WTC11 (cell line): Measurements from ENCODE around the gene FBXO31. TPM values are rescaled to one million over a fixed set of nuclear protein-coding genes. Genes with fewer than 3 reads are reported as not detected.
A peak's percentile ranks its signal among the peaks of the same experiment; 100 is the strongest.

Experiments used
- ATAC-seq: fragments of 200-7000 bp; cut with Tn5 transposase; 2 replicates; pipeline ENCODE4 v1.10.0; 2021; ENCODE audit warnings: mild to moderate bottlenecking, moderate library complexity
- CTCF ChIA-PET: fragments of 300-600 bp; sonication (Branson Sonifier 250); formaldehyde crosslinking; loops from one replicate; lab custom pipeline; 2021; ENCODE audit warnings: antibody characterized with exemption; lab: Charles Lee
- POLR2A ChIA-PET: fragments of 350-600 bp; sonication (Branson Sonifier 250); formaldehyde crosslinking; loops from one replicate; lab custom pipeline; 2021; ENCODE audit warnings: antibody characterized with exemption; lab: Charles Lee
- DNase-seq: peaks from one replicate; pipeline ENCODE4 v3.0.0; 2021; ENCODE audit warnings: low spot score
- H3K27ac Mint-ChIP-seq: 2 replicates; pipeline ENCODE4 v1.8.0; 2021; ENCODE audit warnings: mixed read lengths
- H3K27me3 Mint-ChIP-seq: 2 replicates; pipeline ENCODE4 v1.8.0; 2021; ENCODE audit warnings: low read depth, mild to moderate bottlenecking, moderate library complexity, mixed read lengths
- H3K36me3 Mint-ChIP-seq: 2 replicates; pipeline ENCODE4 v1.8.0; 2021; ENCODE audit warnings: mixed read lengths
- H3K4me1 Mint-ChIP-seq: 2 replicates; pipeline ENCODE4 v1.8.0; 2022; ENCODE audit warnings: mixed read lengths
- H3K4me3 Mint-ChIP-seq: 2 replicates; pipeline ENCODE4 v1.8.0; 2021; ENCODE audit warnings: mild to moderate bottlenecking, moderate library complexity, mixed read lengths
- H3K9me3 Mint-ChIP-seq: 2 replicates; pipeline ENCODE4 v1.8.0; 2021; ENCODE audit warnings: mixed read lengths
- ARID4B ChIP-seq: sonication (generic); formaldehyde crosslinking; IDR thresholded peaks from 2 replicates; pipeline ENCODE4 v1.8.0; 2023; ENCODE audit warnings: missing genetic modification reagents, mild to moderate bottlenecking, borderline replicate concordance
- ATF3 ChIP-seq: sonication (generic); formaldehyde crosslinking; conservative IDR thresholded peaks from 2 replicates; pipeline ENCODE4 v1.8.1; 2022; ENCODE audit warnings: mild to moderate bottlenecking, missing genetic modification reagents
- EMX1 ChIP-seq: fragments of 250-450 bp; sonication (Bioruptor Pico); IDR thresholded peaks from 2 replicates; pipeline ENCODE4 v1.8.0; 2021; ENCODE audit warnings: mild to moderate bottlenecking
- ERG ChIP-seq: fragments of 250-450 bp; sonication (Bioruptor Pico); IDR thresholded peaks from 2 replicates; pipeline ENCODE4 v1.8.0; 2021; ENCODE audit warnings: mild to moderate bottlenecking
- FOXP4 ChIP-seq: sonication (generic); formaldehyde crosslinking; IDR thresholded peaks from 2 replicates; pipeline ENCODE4 v1.8.0; 2022; ENCODE audit warnings: mild to moderate bottlenecking, missing genetic modification reagents
- HMGXB4 ChIP-seq: sonication (generic); formaldehyde crosslinking; IDR thresholded peaks from 2 replicates; pipeline ENCODE4 v1.8.1; 2023; ENCODE audit warnings: mild to moderate bottlenecking, moderate library complexity, missing genetic modification reagents
- KAT7 ChIP-seq: sonication (generic); formaldehyde crosslinking; IDR thresholded peaks from 2 replicates; pipeline ENCODE4 v1.8.1; 2023; ENCODE audit warnings: missing genetic modification reagents, mild to moderate bottlenecking, borderline replicate concordance
- NFE2L1 ChIP-seq: sonication (generic); formaldehyde crosslinking; IDR thresholded peaks from 2 replicates; pipeline ENCODE4 v1.8.1; 2023; ENCODE audit warnings: missing genetic modification reagents
- NR2C2 ChIP-seq: sonication (generic); formaldehyde crosslinking; IDR thresholded peaks from 2 replicates; pipeline ENCODE4 v1.8.0; 2022; ENCODE audit warnings: mild to moderate bottlenecking, missing genetic modification reagents
- PRDM15 ChIP-seq: sonication (generic); formaldehyde crosslinking; IDR thresholded peaks from 2 replicates; pipeline ENCODE4 v1.8.0; 2022; ENCODE audit warnings: missing genetic modification reagents
- RORB ChIP-seq: fragments of 250-450 bp; sonication (Bioruptor Pico); IDR thresholded peaks from 2 replicates; pipeline ENCODE4 v1.9.0; 2021; ENCODE audit warnings: mild to moderate bottlenecking
- SMAD3 ChIP-seq: sonication (generic); formaldehyde crosslinking; IDR thresholded peaks from 2 replicates; pipeline ENCODE4 v1.8.0; 2022; ENCODE audit warnings: missing genetic modification reagents, mild to moderate bottlenecking, borderline replicate concordance
- USF1 ChIP-seq: sonication (generic); formaldehyde crosslinking; IDR thresholded peaks from 2 replicates; pipeline ENCODE4 v1.8.0; 2022; ENCODE audit warnings: mild to moderate bottlenecking, missing genetic modification reagents
- ZNF121 ChIP-seq: sonication (generic); formaldehyde crosslinking; IDR thresholded peaks from 2 replicates; pipeline ENCODE4 v1.8.0; 2023; ENCODE audit warnings: missing genetic modification reagents
- ZNF263 ChIP-seq: sonication (generic); formaldehyde crosslinking; IDR thresholded peaks from 2 replicates; pipeline ENCODE4 v1.8.1; 2022; ENCODE audit warnings: low read depth, mild to moderate bottlenecking, moderate library complexity, missing genetic modification reagents
- ZNF396 ChIP-seq: fragments of 250-450 bp; sonication (Bioruptor Pico); IDR thresholded peaks from 2 replicates; pipeline ENCODE4 v1.8.0; 2021; ENCODE audit warnings: mild to moderate bottlenecking, moderate library complexity, borderline replicate concordance
- ZNF416 ChIP-seq: fragments of 250-450 bp; sonication (Bioruptor Pico); IDR thresholded peaks from 2 replicates; pipeline ENCODE4 v1.9.0; 2021; ENCODE audit warnings: mild to moderate bottlenecking, inconsistent platforms
- ZNF671 ChIP-seq: fragments of 250-450 bp; sonication (Bioruptor Pico); IDR thresholded peaks from 2 replicates; pipeline ENCODE4 v1.8.0; 2021; ENCODE audit warnings: mild to moderate bottlenecking
- ZSCAN18 ChIP-seq: fragments of 250-450 bp; sonication (Bioruptor Pico); IDR thresholded peaks from 2 replicates; pipeline ENCODE4 v2.1.2; 2022; ENCODE audit warnings: mild to moderate bottlenecking, moderate library complexity
- total RNA-seq: library from RNA; stranded (reverse); gene quantifications from 3 replicates; pipeline ENCODE4 v1.2.3, GENCODE V29; 2021

Gene FBXO31
- total RNA-seq, 1 experiment from 2014 or later: 22.6 TPM

- no peaks in the 10 kb centered on the region for H3K27me3 Mint-ChIP-seq
- H3K4me3 Mint-ChIP-seq: no peak overlapping the region
- no peak overlapping the region for H3K27ac Mint-ChIP-seq
- ATAC-seq (no peak), DNase-seq (no peak)
- POLR2A ChIA-PET: no interaction called here
- peaks cover 16% of the 10 kb centered on the region for H3K9me3 Mint-ChIP-seq
- TF ChIP-seq USF1 (no peak), ZNF263 (CRISPR knock-in tag) (no peak), KAT7 (CRISPR knock-in tag) (no peak), ZNF396 (CRISPR knock-in tag) (no peak), ZNF416 (CRISPR knock-in tag) (no peak), ERG (CRISPR knock-in tag) (no peak), ZNF671 (CRISPR knock-in tag) (no peak), ZSCAN18 (CRISPR knock-in tag) (no peak), ARID4B (no peak), EMX1 (CRISPR knock-in tag) (no peak), ATF3 (CRISPR knock-in tag) (no peak), SMAD3 (CRISPR knock-in tag) (no peak)
- CTCF ChIA-PET: interaction anchor here (4.4 kb wide), 1 partner anchor 13 kb away, joined by 31 read pairs; no protein-coding TSS in a partner anchor
- no peaks in the 10 kb centered on the region for H3K4me1 Mint-ChIP-seq
- peaks cover 3% of the 10 kb centered on the region; the same call in 1 of the 2 replicates for H3K36me3 Mint-ChIP-seq
Observed at GRCh38 chr16:87284183-87284582, 99.4 kb downstream of the FBXO31 start.

- DNase-seq (no peak), ATAC-seq (peak; percentile 7; the same call in 1 of the 2 replicates)
- POLR2A ChIA-PET: interaction anchor here (1.2 kb wide), 1 partner anchor 81 kb away, joined by 4 read pairs; no protein-coding TSS in a partner anchor
- peak overlapping the region; percentile 28; the same call in 1 of the 2 replicates for H3K4me3 Mint-ChIP-seq
- no peaks in the 10 kb centered on the region for H3K9me3 Mint-ChIP-seq
- peaks cover 3% of the 10 kb centered on the region; the same call in 1 of the 2 replicates for H3K4me1 Mint-ChIP-seq
- no peaks in the 10 kb centered on the region; the same call in 1 of the 2 replicates for H3K27me3 Mint-ChIP-seq
- CTCF ChIA-PET: interaction anchor here (0.6 to 3.4 kb wide), 45 partner anchors 8 to 723 kb away, joined by 3 to 39 read pairs (median 5); partner anchors contain the start of genes C16orf95, FBXO31 and FOXC2
- no peaks in the 10 kb centered on the region for H3K36me3 Mint-ChIP-seq
- H3K27ac Mint-ChIP-seq: no peak overlapping the region
- no peak for TF ChIP-seq NR2C2
- TF ChIP-seq NFE2L1 (CRISPR knock-in tag): no peak
- no peak for TF ChIP-seq ZNF121 (CRISPR knock-in tag)
- TF ChIP-seq FOXP4 (CRISPR knock-in tag): no peak
- no peak for TF ChIP-seq RORB (CRISPR knock-in tag)
- TF ChIP-seq HMGXB4 (CRISPR knock-in tag): no peak
- TF ChIP-seq PRDM15 (CRISPR knock-in tag): no peak
Observed at GRCh38 chr16:87279094-87279658, 104.4 kb downstream of the FBXO31 start.
